ENCODE measurements around the gene MRPL54. TPM values are rescaled to one million over a fixed set of nuclear protein-coding genes. Genes with fewer than 3 reads are reported as not detected.
"Not testable (repeated sequence)": the region's sequence is repeated elsewhere in the genome, so short reads cannot be mapped to it uniquely, and the experiment has no call there.

The MRPL54 gene
- total RNA-seq, 1 donor from 2014 or later = 35.9 TPM

DNA sequence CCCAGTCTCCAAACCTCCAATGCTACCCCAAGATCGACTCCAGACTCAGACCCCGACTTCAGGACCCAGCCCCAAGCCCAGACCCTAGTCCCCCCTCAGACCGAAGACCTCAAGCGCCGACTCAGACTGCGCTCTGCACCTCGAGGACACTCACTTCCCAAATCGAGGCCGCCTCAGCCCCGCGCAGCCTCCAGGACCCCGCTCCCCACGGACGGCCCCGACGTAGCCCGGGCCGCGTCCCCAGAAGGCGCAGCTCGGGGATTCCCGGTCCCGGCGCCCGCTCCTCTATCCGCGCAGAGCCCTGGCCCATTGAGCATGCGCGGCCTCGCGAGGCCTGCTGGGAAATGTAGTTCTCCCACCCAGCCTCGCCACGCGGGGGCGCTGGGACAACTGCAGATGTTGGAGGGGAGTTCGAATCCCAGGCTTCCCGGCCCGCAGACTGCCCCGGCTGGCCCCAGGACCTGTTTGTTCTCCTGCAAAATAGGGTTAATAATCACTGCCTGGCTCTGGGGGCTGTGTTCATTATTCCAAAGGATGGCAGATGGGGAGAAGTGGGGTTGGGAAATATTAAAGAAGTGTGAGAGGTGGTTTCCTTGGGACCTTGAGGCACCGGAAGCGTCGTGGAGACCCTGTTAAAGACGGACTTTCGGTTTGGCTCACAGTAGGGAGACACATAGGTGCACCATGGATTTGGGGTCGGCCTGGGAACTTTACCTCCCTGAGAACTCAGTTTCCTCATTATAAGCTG is 926 bp upstream of the MRPL54 start, which contains the start of gene APBA3:
APBA3 (minus strand) TSS at position 311 of the 748 bp plus-strand sequence. CDS start 1,428 bp downstream, outside the sequence.
- Mint-ChIP-seq H3K36me3 (peaks cover 5% of the 10 kb centered on the region), H3K27ac (peak within 1 kb of the TSS; percentile 99), H3K9me3 (no peaks in the 10 kb centered on the region), H3K4me3 (peak within 1 kb of the TSS; percentile 99), H3K4me1 (ENCODE audit: unreplicated experiment) (peaks cover 12% of the 10 kb centered on the region), H3K27me3 (no peaks in the 10 kb centered on the region)
- peak; percentile 95 for DNase-seq (ENCODE audit: extremely low spot score, unreplicated experiment)
- TF ChIP-seq, protein P1, sequence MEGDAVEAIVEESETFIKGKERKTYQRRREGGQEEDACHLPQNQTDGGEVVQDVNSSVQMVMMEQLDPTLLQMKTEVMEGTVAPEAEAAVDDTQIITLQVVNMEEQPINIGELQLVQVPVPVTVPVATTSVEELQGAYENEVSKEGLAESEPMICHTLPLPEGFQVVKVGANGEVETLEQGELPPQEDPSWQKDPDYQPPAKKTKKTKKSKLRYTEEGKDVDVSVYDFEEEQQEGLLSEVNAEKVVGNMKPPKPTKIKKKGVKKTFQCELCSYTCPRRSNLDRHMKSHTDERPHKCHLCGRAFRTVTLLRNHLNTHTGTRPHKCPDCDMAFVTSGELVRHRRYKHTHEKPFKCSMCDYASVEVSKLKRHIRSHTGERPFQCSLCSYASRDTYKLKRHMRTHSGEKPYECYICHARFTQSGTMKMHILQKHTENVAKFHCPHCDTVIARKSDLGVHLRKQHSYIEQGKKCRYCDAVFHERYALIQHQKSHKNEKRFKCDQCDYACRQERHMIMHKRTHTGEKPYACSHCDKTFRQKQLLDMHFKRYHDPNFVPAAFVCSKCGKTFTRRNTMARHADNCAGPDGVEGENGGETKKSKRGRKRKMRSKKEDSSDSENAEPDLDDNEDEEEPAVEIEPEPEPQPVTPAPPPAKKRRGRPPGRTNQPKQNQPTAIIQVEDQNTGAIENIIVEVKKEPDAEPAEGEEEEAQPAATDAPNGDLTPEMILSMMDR (conservative IDR thresholded peaks at IDR 0.05) = peak; percentile 65

DNA sequence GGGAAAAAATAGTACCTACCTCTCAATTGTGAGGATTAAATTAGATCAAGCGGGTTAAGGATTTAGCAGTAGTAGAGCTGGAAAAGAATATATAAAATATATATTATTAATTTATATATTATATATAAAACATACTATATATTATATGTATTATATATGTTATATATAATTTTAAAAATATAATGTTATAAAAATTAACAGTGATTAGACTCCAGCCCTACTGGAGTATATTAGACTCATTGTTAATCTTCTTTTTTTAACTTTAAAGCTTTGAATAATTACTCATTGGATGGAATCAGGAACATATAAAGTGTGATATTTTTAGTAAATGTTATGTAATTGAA is 380 bp upstream of the MRPL54 start:
- Mint-ChIP-seq H3K27ac (peak overlapping the region; percentile 99), H3K27me3 (no peaks in the 10 kb centered on the region), H3K36me3 (peaks cover 5% of the 10 kb centered on the region), H3K9me3 (no peaks in the 10 kb centered on the region), H3K4me3 (peak overlapping the region; percentile 99), H3K4me1 (ENCODE audit: unreplicated experiment) (peaks cover 12% of the 10 kb centered on the region)
- TF ChIP-seq, protein P1 (conservative IDR thresholded peaks at IDR 0.05) = no peak
- no peak for DNase-seq (ENCODE audit: extremely low spot score, unreplicated experiment)

DNA sequence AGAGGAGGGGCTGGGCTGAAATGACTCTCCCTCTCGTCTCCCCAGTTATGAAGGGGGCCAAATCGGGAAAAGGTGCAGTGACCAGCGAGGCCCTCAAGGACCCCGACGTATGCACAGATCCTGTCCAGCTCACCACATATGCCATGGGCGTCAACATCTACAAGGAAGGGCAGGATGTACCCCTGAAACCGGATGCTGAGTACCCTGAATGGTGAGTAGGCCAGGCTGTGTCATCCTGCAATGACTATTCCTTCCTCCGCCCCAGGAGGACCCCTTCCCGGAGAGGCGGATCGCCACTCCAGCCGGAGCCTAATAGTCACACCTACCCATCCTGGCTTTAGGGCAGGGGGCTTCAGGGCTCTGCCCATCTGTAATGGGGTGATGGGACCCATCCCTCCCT is 2.6 kb downstream of the MRPL54 start:
- peaks cover 12% of the 10 kb centered on the region for H3K4me1 Mint-ChIP-seq (ENCODE audit: unreplicated experiment)
- H3K36me3 Mint-ChIP-seq = peaks cover 5% of the 10 kb centered on the region
- no peaks in the 10 kb centered on the region for H3K27me3 Mint-ChIP-seq
- H3K4me3 Mint-ChIP-seq = no peak overlapping the region
- TF ChIP-seq, protein P1 (conservative IDR thresholded peaks at IDR 0.05) = no peak
- no peak overlapping the region for H3K27ac Mint-ChIP-seq
- DNase-seq (ENCODE audit: extremely low spot score, unreplicated experiment) = no peak
- H3K9me3 Mint-ChIP-seq = no peaks in the 10 kb centered on the region

DNA sequence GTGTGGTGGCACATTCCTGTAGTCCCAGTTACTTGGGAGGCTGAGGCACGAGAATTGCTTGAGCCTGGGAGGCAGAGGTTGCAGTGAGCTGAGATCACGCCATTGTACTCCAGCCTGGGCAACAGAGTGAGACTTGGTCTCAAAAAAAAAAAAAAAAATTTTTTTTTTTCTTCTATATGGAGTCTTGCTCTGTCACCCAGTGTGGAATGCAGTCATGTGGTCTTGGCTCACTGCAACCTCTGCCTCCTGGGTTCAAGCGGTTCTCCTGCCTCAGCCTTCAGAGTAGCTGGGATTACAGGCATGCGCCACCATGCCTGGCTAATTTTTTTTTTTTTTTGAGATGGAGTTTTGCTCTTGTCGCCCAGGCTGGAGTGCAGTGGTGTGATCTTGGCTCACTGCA is 3.3 kb downstream of the MRPL54 start:
- H3K4me1 Mint-ChIP-seq (ENCODE audit: unreplicated experiment) = peaks cover 12% of the 10 kb centered on the region
- not testable (repeated sequence) for H3K27me3 Mint-ChIP-seq; DNase-seq (ENCODE audit: extremely low spot score, unreplicated experiment); H3K9me3 Mint-ChIP-seq; H3K4me3 Mint-ChIP-seq; H3K27ac Mint-ChIP-seq; H3K36me3 Mint-ChIP-seq

DNA sequence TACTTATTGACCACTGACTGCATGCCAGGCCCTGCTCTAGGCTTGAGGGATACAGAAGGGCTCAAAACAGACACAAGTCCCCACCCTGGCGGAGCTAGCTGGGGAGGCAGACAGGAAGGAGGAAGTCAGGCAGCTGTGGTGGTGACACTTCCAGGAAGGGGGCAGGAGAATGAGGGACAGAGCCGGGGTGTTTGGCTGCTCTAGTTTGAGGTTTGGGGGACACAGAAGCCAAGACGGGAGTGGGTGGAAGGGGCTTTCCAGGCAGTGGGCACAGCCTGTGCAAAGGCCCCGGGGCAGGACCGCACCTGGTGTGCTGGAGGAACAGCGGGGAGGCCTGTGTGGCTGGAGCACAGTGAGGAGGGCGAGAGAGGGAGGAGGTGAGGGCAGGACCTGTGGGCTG is 4.0 kb downstream of the MRPL54 start:
- Mint-ChIP-seq H3K4me1 (ENCODE audit: unreplicated experiment) (peaks cover 11% of the 10 kb centered on the region), H3K27ac (no peak overlapping the region), H3K9me3 (no peaks in the 10 kb centered on the region), H3K27me3 (no peaks in the 10 kb centered on the region), H3K36me3 (peaks cover 5% of the 10 kb centered on the region), H3K4me3 (no peak overlapping the region)
- DNase-seq (ENCODE audit: extremely low spot score, unreplicated experiment) = no peak
- TF ChIP-seq, protein P1 (conservative IDR thresholded peaks at IDR 0.05) = no peak

DNA sequence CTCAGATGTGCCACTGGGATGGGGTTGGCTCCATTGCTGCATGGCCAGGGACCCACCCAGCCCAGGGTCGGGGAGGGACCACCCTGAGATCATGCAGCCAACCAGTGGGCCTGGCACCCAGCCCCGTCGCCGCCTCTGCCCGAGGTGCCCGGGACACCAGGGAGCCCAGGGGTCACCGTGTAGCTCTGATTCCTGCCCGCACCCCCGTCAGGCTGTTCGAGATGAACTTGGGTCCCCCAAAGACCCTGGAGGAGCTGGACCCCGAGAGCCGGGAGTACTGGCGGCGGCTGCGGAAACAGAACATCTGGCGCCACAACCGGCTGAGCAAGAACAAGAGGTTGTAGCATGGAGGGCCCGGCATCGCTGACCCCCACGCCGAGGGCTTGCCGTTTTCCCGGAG is 4.6 kb downstream of the MRPL54 start:
- Mint-ChIP-seq H3K9me3 (no peaks in the 10 kb centered on the region), H3K4me1 (ENCODE audit: unreplicated experiment) (peaks cover 7% of the 10 kb centered on the region), H3K4me3 (no peak overlapping the region), H3K27ac (no peak overlapping the region), H3K36me3 (peaks cover 5% of the 10 kb centered on the region), H3K27me3 (no peaks in the 10 kb centered on the region)
- TF ChIP-seq, protein P1 (conservative IDR thresholded peaks at IDR 0.05) = no peak
- no peak for DNase-seq (ENCODE audit: extremely low spot score, unreplicated experiment)
